Islet precursor cell (in vitro differentiated cells): ENCODE measurements around the gene CYP2D6.
A peak's percentile ranks its signal among the peaks of the same experiment; 100 is the strongest.
"Not testable (repeated sequence)": the region's sequence is repeated elsewhere in the genome, so short reads cannot be mapped to it uniquely, and the experiment has no call there.

ENCODE experiments used
- DNase-seq: peaks from one replicate; pipeline ENCODE4 v3.0.0-alpha.2; 2018

Gene CYP2D6

DNA sequence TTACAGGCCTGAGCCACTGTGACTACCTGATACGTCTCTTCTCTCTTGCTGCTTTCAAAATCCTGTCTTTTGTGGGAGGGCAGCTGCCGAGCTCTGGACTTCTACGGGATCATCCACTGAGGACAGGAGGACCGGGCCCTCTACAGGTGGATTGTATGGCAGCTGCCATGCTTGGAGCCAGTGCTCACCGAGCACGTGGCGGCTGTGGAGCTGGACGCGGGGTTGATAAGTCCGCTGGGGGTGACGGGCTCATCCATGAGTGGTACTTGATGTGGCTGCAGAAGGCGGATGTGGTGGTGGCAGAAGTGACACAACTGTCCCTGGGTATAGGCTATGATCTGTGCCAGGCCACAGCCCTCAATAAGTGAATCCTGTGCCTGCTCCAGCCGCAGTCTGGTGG lies 1.8 kb upstream of the CYP2D6 start:
- no peak for DNase-seq

DNA sequence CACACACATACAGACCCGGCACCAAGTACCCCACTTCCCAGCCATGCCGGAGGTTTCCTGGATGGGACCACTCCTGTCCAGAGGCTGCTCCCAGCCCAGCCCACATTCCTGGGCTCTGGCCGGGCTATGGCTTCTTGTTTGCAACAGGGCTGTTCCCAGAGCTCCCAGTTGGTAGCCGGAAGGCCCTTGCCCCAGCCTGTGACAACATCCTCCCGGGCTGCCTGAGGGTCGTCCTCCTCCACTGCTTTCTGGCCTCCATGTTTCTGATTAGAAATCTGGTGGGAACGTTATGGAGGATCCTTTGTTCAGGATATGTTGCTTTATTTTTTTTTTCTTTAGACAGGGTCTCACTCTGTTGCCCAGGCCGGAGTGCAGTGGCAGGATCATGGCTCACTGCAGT lies 952 bp upstream of the CYP2D6 start:
- DNase-seq = no peak

DNA sequence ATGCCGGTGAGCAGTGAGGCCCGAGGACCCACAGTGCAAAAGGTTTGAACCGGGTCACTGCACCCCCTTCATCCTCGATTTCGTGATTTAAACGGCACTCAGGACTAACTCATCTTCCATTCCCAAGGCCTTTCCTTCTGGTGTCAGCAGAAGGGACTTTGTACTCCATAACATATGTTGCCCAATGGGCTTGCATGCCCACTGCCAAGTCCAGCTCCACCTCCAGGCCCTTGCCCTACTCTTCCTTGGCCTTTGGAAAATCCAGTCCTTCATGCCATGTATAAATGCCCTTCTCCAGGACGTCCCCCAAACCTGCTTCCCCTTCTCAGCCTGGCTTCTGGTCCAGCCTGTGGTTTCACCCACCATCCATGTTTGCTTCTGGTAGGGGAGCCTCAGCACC lies 428 bp downstream of the CYP2D6 start:
- DNase-seq = not testable (repeated sequence)

DNA sequence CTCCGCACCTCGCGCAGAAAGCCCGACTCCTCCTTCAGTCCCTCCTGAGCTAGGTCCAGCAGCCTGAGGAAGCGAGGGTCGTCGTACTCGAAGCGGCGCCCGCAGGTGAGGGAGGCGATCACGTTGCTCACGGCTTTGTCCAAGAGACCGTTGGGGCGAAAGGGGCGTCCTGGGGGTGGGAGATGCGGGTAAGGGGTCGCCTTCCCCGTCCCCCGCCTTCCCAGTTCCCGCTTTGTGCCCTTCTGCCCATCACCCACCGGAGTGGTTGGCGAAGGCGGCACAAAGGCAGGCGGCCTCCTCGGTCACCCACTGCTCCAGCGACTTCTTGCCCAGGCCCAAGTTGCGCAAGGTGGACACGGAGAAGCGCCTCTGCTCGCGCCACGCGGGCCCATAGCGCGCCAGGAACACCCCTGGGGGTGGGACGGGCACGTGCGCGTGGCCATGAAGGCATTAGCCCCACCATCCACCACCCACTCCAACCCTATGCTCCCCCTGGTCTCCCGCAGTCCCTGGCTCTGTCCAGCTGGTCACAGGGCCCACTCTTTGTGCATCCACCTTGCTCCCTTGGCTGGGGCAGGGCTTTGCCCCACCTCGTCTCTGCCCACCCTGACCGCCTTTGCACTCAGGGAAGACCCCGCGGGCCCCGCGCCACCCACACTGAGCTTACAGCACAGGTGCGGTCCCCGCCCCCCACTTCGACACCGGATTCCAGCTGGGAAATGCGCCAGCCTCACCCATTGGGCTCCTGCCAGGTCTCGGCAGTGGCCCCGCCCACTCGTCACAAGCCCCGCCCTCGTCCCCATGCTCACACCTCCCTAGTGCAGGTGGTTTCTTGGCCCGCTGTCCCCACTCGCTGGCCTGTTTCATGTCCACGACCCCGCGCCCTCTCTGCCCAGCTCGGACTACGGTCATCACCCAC lies 1.6 kb downstream of the CYP2D6 start:
- not testable (repeated sequence) for DNase-seq

DNA sequence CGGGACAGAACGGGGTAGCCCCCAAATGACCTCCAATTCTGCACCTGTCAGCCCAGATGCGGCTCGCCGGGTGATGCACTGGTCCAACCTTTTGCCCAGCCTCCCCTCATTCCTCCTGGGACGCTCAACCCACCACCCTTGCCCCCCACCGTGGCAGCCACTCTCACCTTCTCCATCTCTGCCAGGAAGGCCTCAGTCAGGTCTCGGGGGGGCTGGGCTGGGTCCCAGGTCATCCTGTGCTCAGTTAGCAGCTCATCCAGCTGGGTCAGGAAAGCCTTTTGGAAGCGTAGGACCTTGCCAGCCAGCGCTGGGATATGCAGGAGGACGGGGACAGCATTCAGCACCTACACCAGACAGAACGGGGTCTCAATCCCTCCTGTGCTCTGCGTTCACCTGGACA lies 2.6 kb downstream of the CYP2D6 start:
- DNase-seq = not testable (repeated sequence)

DNA sequence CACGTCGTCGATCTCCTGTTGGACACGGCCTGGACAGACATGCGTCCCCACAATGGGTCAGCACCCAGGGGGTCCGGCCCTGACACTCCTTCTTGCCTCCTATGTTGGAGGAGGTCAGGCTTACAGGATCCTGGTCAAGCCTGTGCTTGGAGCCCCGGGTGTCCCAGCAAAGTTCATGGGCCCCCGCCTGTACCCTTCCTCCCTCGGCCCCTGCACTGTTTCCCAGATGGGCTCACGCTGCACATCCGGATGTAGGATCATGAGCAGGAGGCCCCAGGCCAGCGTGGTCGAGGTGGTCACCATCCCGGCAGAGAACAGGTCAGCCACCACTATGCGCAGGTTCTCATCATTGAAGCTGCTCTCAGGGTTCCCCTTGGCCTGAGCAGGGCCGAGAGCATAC lies 3.0 kb downstream of the CYP2D6 start:
- no peak for DNase-seq

DNA sequence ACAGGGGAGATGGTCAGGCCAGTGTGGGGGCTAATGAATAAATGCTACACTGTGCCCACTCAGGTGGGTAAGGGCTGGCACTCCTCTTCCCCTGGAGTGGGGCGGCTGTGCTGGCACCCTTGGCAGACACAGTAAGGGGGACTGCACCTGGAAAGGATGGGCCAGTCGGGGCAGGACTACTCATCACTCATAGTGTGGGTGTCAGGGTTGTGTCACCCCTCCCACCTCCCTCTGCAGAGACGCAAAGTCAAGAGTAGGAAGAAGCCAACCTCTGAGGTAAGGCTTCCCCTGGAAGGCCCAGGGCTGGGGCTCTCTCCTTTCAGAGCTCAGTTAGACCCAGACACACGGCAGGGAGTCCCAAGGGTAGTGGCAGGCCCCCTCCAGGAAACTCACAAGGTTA lies 7.1 kb downstream of the CYP2D6 start:
- DNase-seq = not testable (repeated sequence)

DNA sequence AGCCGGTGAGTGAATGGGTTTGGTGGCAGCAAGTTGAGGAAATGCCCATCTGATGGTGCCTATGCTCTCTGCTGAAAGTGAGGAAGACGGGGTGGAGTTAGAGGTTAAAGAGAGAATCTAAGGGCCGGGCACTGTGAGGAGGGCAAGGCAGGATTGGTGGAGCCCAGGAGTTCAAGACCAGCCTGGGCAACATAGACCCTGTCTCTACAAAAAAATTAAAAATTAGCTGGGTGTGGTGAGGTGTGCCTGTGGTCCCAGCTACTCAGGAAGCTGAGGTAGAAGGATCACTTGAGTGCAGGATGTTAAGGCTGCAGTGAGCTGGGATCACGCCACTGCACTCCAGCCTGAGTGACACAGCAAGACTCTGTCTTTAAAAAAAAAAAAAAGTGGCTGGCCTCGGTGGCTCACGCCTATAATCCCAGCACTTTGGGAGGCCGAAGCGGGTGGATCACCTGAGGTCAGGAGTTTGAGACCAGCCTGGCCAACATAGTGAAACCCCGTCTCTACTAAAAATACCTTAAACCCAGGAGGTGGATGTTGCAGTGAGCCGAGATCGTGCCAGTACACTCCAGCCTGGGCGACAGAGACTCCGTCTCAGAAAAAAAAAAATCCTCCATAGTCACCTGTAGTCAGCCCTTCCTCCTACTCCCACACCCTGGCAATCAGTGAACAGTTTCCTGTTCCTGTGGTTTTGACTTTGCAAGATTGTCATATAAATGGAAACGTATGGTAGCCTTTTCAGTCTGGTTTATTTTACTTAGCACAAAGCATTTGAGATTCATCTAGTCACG lies 10.2 kb downstream of the CYP2D6 start:
- not testable (repeated sequence) for DNase-seq

DNA sequence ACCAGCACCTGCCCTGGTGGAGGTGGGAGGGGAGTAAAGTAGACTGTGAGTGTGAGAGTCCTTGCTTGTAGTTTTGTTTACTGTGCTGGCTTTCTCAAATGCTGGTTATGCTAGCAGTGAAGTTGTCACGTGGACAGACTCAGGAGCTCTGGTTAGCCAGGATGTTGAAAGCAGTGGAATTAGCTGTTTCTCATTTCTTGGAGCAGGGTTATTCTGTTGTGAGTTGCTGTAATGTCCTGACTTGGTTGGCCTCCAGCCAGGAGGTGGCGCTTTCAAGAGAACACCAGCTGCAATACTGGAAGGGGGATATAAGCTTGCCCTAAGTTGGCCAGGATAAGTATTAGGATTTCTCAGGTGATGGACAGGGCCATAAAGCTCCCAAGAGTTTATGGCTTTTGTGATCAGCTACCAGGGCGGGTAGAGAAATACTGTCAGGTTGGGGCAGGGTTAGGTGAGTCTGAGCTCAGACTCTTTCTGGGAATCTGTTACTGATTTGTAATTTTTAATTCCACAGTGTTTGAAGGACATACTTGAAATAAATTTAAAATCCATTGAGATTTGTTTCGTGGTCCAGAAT lies 13.7 kb downstream of the CYP2D6 start:
- DNase-seq = peak; percentile 73

DNA sequence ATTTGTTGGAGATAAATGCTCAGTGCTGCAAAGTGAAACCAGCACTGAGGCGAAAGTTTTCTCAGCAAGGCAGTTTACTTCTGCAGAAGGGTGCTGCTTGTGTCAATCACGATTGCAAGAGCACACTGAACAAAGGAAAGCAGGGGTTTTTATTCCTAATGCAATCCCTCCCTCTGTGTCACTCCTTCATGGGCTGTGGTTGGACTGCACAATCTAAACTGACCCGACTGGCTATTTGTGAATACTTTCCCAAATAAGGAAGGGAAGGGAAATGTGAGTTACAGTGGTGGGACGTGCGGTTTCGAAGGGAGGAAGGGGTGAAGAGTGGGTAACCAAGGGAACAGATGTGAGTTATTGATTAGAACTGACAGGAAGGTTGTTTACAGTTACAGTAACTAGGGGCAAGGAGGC lies 15.2 kb downstream of the CYP2D6 start:
- DNase-seq = peak; percentile 73

DNA sequence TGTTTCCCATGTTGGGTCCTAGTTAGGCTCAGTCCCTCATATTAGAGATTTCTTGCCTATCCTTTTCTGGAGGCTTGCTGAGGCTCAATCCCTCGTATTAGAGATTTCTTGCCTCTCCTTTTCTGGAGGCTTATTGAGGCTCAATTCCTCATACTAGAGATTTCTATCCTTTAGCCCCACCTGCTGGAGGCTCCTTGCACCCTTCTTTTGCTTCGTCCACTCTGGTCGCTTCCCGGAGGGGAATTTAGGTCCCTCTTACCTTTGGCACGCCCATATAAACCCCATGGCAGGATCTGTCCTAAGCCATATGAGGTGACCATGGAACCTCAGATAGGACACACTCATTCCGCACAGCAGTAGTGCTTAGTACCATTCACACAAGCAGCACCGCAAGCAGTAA lies 15.9 kb downstream of the CYP2D6 start:
- peak; percentile 77 for DNase-seq

DNA sequence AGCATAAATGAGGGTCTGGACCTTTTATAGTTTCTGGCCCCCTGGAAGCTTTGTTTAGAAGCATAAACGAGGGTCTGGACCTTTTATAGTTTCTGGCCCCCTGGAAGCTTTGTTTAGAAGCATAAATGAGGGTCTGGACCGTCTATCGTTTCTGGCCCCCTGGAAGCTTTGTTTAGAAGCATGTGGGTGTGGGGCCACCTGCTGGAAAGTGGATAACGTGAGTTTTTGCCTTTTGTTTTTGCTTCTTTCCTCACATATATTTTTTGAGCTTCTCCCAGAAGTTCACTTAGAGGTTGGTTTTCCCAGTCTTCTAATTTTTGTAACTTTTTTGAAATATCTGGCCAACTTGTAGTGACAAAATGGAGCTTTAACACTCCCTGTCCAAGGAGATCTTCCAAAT lies 17.8 kb downstream of the CYP2D6 start:
- not testable (repeated sequence) for DNase-seq

DNA sequence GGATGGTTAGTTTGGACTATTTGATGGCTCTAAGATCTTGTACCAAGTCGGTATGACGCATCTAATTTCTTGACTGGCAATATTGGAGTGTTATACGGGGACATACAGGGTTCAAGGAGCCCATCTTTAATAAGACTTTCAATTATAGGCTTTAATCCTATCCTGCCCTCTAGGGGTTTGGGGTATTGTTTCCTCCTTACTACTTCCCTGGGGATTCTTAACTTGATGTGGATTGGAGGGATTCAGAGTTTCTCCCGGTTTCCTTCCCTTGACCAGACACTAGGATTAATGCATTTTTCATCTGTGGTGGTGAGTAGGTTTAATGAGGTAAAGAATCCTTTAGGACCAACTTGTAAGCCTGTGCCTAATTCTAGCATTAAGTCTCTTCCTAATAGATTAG lies 18.8 kb downstream of the CYP2D6 start:
- DNase-seq = no peak

DNA sequence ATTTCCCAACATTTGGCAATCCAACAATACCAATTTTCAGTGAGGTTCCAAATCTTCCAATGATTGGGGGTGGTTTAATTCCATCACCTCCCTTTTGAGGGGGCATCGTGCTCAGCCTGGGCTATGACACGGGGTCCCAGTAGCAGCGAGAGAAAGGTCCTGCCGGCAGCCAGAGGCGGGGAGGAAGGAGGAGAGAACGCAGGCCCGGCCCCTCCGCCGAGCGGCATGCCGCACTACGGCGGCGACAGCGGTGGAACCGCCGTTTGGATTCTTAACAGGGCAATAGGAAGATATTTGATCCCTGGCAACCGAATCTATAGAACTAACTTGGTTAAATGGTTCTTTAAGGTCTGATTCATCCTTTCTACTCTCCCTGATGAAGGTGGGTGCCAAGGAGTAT lies 21.8 kb downstream of the CYP2D6 start:
- DNase-seq = no peak

DNA sequence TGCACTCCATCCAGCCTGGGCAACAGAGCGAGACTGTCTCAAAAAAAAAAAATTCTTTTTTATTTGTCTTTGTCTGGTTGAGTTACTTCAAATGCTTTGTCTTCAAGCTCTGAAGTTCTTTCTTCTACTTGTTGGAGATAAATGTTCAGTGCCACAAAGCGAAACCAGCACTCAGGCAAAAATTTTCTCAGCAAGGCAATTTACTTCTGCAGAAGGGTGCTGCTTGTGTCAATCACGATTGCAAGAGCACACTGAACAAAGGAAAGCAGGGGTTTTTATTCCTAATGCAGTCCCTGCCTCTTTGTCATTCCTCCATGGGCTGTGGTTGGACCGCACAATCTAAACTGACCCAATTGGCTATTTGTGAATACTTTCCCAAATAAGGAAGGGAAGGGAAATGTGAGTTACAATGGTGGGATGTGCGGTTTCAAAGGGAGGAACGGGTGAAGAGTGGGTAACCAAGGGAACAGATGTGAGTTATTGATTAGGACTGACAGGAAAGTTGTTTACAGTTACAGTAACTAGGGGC lies 26.2 kb downstream of the CYP2D6 start:
- not testable (repeated sequence) for DNase-seq

DNA sequence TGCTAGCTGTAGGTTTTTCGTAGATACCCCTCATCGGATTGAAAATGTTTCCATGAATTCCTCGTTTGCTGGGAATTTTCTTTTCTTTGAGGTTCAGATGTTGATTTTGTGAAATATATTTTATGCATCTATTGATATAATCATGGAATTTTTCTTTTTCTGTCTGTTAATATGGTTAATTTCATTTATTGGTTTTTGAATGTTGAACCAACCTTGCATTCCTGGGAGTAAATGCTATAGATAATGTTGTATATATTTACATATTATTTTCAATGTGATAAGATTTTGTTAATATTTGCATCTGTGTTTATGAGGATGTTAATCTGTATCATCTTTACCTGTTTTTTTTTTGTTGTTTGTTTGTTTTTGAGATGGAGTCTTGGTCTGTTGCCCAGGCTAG lies 29.4 kb downstream of the CYP2D6 start:
- no peak for DNase-seq

DNA sequence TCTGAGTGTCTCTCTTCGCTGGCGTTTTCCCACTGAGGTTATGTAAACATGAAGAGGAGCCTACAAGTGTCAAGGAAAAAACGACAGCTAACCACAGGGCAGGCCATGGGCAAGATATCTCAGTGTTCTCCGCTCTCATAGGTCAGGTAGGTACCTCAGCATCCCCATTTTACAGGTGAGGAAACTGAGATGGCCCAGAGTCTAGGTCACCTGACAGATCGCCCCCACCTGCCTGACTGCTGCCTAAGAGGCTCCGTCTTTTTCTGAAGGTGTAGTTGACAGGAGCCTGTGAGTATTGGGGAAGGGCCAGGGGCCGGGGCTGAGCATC lies 39.2 kb downstream of the CYP2D6 start:
- DNase-seq = no peak

DNA sequence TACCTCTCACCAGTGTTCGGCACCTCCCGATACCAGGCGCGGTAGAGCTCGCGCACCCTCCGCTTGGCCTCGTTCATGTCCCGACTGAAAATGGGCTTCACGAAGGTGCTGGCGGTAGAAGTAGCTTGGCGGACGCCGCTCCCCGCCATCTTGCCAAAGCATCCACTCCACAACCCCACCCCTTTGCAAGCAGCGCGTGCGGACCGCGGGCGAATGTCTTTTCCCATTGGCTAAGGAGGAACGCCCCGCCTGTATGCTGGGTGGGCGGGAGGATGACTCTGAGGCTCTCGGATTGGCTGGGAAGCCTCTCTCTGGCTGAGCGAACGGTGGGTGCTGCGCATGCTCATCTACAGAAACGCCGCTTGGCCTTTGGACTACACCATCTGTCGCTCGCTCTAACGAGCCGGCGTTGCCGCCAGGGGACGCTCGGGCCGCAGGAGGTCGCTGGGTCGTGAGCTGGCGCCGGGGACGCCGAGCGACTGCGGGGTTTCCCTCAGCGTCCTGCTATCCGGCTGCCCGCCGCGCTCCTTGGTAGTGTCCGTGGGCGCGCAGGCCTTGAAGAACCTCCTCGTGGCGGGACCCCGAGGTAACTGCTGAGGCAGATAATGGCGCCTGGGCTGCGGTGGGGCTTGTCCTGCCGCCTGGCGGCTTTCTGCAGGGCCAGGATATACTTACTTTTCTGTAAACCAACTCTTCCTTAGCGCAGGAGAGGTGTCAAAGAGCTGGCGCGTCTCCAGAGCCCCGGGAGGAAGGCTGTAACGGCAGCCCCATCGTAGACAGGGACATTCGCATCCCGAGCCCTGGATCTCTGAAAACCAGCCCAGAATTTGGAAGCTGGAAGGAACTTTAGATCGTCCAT lies 39.8 kb downstream of the CYP2D6 start, which contains the start of gene NDUFA6:
NDUFA6 (minus strand) TSS at position 177 of the 859 bp plus-strand sequence; CDS start at position 149, 28 bp downstream.
- DNase-seq = peak; percentile 100

DNA sequence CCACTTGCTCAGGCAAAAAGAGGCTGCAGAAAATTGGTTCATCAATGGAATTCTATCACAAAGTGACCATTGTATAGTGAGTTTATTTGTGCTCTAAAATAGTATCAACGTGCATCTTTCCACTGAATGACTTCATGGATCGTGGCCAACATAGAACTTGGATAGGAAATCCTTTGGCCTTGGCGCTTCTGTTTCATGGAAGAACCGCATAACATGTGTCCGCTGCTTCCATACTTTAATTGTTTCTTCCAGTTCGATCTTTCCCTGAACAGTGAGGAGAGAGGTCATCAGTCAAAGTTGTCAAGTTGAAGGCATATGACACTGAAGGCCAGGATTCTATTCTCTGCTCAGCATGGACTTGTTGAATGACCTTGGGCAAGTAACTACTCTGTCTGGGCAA lies 44.6 kb downstream of the CYP2D6 start:
- DNase-seq = no peak

DNA sequence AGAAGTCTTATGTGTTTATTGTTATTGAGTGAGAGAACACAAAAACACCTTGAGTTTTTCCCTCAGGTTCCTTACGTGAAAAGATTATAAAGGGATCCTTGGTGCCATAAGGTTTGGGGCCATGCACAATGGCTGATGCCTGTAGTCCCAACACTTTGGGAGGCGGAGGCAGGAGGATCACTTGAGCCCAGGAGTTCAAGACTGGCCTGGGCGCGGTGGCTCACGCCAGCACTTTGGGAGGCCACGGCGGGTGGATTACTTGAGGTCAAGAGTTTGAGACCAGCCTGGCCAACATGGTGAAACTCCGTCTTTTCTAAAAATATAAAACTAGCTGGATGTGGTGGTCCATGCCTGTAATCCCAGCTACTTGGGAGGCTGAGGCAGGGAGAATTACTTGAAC lies 45.7 kb downstream of the CYP2D6 start:
- no peak for DNase-seq

DNA sequence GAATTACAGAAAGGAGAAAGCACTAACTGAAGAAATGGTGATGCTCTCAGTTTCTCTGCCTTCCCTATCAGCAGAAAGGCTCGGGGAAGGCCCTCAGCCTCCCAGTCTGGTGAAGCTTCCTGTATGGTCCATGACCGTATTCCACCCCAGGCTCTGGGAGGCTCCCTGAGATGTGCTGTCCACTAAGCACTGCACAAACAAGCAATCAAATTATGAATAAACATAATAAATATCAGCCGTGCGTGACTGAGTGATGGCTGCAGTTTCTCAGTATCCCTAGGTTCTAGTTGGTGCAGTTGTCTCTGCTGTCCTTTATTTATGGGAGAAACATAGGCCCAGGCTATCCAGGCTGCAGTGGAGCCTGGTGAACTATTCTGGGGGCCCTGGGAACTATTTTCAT lies 47.5 kb downstream of the CYP2D6 start:
- no peak for DNase-seq

DNA sequence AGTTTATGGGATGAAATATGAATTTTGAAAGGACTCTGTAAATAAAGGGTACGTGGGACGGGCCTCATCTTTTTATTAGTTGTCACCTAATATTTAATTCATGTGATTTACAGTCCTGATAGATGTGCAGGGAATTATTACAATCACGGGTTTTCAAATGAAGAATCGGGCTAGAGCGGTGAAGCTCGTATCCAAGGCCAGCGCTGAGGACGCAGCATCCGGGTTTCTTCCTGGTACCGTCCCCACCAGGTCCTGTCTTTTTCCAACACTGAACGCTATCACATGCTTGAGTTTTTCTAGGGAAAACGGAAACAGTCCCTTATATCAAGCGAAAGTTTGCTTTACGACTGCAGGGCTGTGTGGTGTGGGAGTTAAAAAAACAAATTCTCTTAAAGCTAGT lies 50.3 kb downstream of the CYP2D6 start:
- DNase-seq = peak; percentile 49
